Cortex of kidney (tissue), 1 donor: ENCODE data around the gene BTBD3.

Experiments
- DNase-seq: peaks from one replicate; lab custom pipeline; 2025; lab: John Stamatoyannopoulos, UW

BTBD3 gene

GRCh38 chr20:11970243-11970836 lies 52.6 kb downstream of the BTBD3 start:
- DNase-seq = no peak

- no peak for DNase-seq
Observed at GRCh38 chr20:11972478-11972877, 54.8 kb downstream of the BTBD3 start.
